Peyer's patch (tissue), 4 donors: ENCODE results near the gene SLC6A3. TPM values are rescaled to one million over a fixed set of nuclear protein-coding genes. Genes with fewer than 3 reads are reported as not detected.
A peak's percentile ranks its signal among the peaks of the same experiment; 100 is the strongest.
"Not testable (repeated sequence)": the region's sequence is repeated elsewhere in the genome, so short reads cannot be mapped to it uniquely, and the experiment has no call there.

Experiments
- DNase-seq, 3 donors: peaks; one replicate each; pipeline ENCODE4 v3.0.0-alpha.2; 2017 to 2019
- H3K27ac ChIP-seq, 4 donors: fragments of 200-600 bp; sonication (generic); one replicate each; pipeline ENCODE4 v1.5.1; 2016 to 2019
- H3K27me3 ChIP-seq, 2 donors: fragments of 200-600 bp; sonication (generic); one replicate each; pipeline ENCODE4 v1.5.1; 2019
- H3K36me3 ChIP-seq, 3 donors: fragments of 200-600 bp; sonication (generic); one replicate each; pipeline ENCODE4 v1.5.1; 2016 to 2019
- H3K4me1 ChIP-seq, 4 donors: fragments of 200-600 bp; sonication (generic); one replicate each; pipeline ENCODE4 v1.5.1; 2016 to 2019
- H3K4me3 ChIP-seq, 4 donors: fragments of 200-600 bp; sonication (generic); 1 replicate in 3 of 4; 2 replicates in 1 of 4; pipeline ENCODE4 v1.5.1; 2016 to 2019; ENCODE audit warnings: mild to moderate bottlenecking in 1 of 4
- H3K9me3 ChIP-seq, 4 donors: fragments of 200-600 bp; sonication (generic); one replicate each; pipeline ENCODE4 v1.5.1; 2016 to 2019; ENCODE audit warnings: mild to moderate bottlenecking in 1 of 4
- POLR2A ChIP-seq, 2 donors: fragments of 450-650 bp; IDR thresholded peaks; one replicate each; pipeline ENCODE4 v1.5.1; 2017; ENCODE audit warnings: antibody characterized with exemption in 2 of 2, mild to moderate bottlenecking in 2 of 2, moderate library complexity in 2 of 2
- total RNA-seq, 4 donors: library from RNA; depleted of rRNA; stranded (reverse); fragments of >200 nt; gene quantifications; one replicate each; pipeline ENCODE4 v1.1.0, GENCODE V29; 2016
- TF ChIP-seq, protein P1 (sequence below), 6 experiments: fragments of 450-650 bp in 4 of 6; fragments of 200-600 bp in 2 of 6; sonication (generic) in 1 of 6; IDR thresholded peaks; one replicate each; pipeline ENCODE4 v1.5.1; 2017 to 2019; ENCODE audit warnings: antibody characterized with exemption in 6 of 6, mild to moderate bottlenecking in 3 of 6, moderate library complexity in 1 of 6

Gene SLC6A3
- total RNA-seq, 4 donors from 2014 or later, result 0.40 to 0.70 TPM; not detected in 2

DNA sequence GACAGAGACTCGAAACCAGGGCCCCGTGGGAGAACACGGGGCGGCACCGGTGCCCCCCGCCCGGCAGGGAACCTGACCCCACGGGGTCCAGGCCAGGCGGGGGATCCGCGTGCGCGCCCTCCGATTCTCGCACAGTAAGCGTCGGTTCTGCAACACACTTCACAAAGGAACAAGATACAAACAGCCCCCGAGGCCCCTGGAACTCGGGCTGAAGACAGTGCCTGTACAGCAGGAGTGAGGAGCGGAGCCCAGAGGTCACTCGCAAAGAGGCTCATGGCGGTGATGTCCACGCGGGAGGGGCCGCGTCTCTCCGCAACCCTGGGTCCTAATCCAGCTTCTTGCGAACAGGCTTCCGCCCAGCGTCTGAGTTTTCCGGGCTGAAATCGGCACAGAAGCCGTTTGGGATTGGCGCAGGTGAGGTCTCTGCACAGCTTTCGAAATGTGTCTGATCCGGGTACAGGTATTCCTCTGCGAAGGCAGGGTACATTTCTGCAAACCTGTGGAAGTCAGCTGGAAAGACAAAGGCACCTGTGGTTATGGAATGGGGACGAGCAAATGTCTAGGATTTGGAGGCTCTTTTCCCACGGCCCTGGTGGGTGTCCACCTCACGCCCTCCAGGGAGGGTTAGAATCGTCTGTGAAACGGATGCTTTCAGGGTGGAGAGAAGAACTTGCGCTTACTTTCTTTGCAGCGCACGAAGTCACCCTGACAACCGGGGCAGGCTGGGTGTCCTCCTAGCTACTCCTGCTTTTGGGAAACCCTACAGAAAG lies 18.3 kb upstream of the SLC6A3 start:
- H3K9me3 ChIP-seq, result no peaks in the 10 kb centered on the region
- no peaks in the 10 kb centered on the region for H3K4me1 ChIP-seq
- TF ChIP-seq, protein P1, sequence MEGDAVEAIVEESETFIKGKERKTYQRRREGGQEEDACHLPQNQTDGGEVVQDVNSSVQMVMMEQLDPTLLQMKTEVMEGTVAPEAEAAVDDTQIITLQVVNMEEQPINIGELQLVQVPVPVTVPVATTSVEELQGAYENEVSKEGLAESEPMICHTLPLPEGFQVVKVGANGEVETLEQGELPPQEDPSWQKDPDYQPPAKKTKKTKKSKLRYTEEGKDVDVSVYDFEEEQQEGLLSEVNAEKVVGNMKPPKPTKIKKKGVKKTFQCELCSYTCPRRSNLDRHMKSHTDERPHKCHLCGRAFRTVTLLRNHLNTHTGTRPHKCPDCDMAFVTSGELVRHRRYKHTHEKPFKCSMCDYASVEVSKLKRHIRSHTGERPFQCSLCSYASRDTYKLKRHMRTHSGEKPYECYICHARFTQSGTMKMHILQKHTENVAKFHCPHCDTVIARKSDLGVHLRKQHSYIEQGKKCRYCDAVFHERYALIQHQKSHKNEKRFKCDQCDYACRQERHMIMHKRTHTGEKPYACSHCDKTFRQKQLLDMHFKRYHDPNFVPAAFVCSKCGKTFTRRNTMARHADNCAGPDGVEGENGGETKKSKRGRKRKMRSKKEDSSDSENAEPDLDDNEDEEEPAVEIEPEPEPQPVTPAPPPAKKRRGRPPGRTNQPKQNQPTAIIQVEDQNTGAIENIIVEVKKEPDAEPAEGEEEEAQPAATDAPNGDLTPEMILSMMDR (IDR thresholded peaks at IDR 0.05), result no peak
- no peak for TF ChIP-seq POLR2A (IDR thresholded peaks at IDR 0.05)
- H3K27ac ChIP-seq, result no peak overlapping the region
- DNase-seq, result peak in 2 of 3 donors; percentile 35 to 42
- peaks cover 0 to 26% (median 0%) of the 10 kb centered on the region in 3 donors for H3K36me3 ChIP-seq
- H3K27me3 ChIP-seq, result no peaks in the 10 kb centered on the region
- H3K4me3 ChIP-seq, result no peak overlapping the region

DNA sequence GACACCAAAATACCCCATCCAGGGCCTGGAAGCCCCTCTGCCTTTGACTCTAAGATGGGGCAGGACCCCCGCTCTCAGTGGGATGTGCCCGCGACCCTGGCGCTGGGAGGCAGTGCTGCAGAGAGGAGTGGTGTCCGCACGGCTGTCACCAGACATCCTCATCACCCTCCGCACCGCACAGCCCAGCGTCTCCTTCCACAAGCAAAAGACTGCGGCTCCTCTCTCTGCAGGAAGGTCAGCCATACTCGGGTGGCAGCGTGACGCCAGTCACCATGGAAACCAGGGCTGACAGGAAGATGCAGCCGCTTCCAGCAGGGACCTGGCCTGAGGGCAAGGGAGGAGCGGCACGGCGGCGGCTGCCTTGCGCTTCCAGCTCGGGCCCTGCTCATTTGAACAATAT lies 17.1 kb upstream of the SLC6A3 start:
- DNase-seq, result peak in 1 of 3 donors; percentile 40

DNA sequence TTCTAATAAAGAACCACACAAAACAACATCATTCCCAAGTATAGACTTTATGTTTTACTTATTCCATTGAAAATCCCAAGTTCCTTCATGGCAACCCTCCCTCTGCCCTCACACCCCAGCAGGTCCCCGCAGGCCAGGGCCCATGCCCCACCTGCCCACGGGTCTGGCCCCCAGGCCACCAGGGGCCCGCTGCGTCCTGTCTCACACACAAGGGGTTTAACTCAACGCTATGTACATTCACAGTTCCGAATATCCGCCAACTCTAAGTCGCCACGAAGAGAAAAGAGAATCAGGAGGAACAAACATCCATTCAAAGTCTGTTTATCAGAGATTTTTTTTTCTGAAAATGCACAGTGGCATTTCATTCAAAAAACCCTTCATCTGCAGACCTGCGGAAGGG lies 16.2 kb upstream of the SLC6A3 start:
- DNase-seq, result peak in 1 of 3 donors; percentile 39
- no peaks in the 10 kb centered on the region for H3K27me3 ChIP-seq
- H3K27ac ChIP-seq, result no peak overlapping the region
- H3K9me3 ChIP-seq, result peaks cover 0 to 4% (median 0%) of the 10 kb centered on the region in 4 donors
- TF ChIP-seq POLR2A (IDR thresholded peaks at IDR 0.05), result no peak
- TF ChIP-seq, protein P1 (IDR thresholded peaks at IDR 0.05), result no peak
- no peak overlapping the region for H3K4me3 ChIP-seq
- H3K4me1 ChIP-seq, result no peaks in the 10 kb centered on the region
- H3K36me3 ChIP-seq, result peaks cover 0 to 25% (median 0%) of the 10 kb centered on the region in 3 donors

More for the DNA sequence above, 17.1 kb upstream of the SLC6A3 start:
- H3K4me1 ChIP-seq, result no peaks in the 10 kb centered on the region
- H3K36me3 ChIP-seq, result peaks cover 0 to 26% (median 0%) of the 10 kb centered on the region in 3 donors
- H3K9me3 ChIP-seq, result peaks cover 0 to 2% (median 0%) of the 10 kb centered on the region in 4 donors
- H3K4me3 ChIP-seq, result no peak overlapping the region
- H3K27me3 ChIP-seq, result no peaks in the 10 kb centered on the region
- TF ChIP-seq POLR2A (IDR thresholded peaks at IDR 0.05), result no peak
- TF ChIP-seq, protein P1 (IDR thresholded peaks at IDR 0.05), result no peak
- no peak overlapping the region for H3K27ac ChIP-seq

DNA sequence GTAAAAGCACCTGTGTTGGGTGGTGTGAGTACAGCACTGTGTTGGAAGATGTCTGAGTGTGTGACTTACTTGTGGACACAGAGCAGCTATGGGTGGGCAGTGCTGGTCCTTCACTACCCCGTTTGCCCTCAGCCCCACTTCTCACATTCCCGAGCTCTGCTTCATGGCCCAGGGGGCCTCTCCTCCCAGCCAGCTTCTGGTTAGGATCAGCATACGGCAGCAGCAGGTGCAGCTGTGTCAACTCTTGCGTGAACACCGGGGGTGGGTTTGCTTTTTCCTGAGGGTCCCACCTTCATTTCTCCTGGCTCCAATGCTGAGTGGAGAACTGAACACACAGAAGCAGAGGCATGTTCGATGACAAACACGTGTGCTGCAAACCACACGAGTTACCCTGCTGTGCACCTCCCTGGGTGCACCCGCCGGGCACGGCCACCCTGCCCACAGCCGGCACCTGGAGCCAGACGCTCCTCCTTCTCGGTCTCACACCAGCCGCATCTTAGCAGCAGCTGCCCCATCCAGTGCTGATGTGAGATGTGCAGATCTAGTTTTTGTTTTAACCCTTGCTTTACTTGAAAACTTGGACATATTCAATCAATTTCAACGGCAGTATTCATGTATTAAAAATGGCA lies 14.9 kb upstream of the SLC6A3 start:
- DNase-seq, result peak in 1 of 3 donors; percentile 38
- H3K27ac ChIP-seq, result no peak overlapping the region
- no peaks in the 10 kb centered on the region for H3K4me1 ChIP-seq
- H3K9me3 ChIP-seq, result peaks cover 0 to 4% (median 0%) of the 10 kb centered on the region in 4 donors
- H3K36me3 ChIP-seq, result peaks cover 0 to 17% (median 0%) of the 10 kb centered on the region in 3 donors
- TF ChIP-seq POLR2A (IDR thresholded peaks at IDR 0.05), result no peak
- TF ChIP-seq, protein P1 (IDR thresholded peaks at IDR 0.05), result no peak
- H3K4me3 ChIP-seq, result no peak overlapping the region
- H3K27me3 ChIP-seq, result no peaks in the 10 kb centered on the region

DNA sequence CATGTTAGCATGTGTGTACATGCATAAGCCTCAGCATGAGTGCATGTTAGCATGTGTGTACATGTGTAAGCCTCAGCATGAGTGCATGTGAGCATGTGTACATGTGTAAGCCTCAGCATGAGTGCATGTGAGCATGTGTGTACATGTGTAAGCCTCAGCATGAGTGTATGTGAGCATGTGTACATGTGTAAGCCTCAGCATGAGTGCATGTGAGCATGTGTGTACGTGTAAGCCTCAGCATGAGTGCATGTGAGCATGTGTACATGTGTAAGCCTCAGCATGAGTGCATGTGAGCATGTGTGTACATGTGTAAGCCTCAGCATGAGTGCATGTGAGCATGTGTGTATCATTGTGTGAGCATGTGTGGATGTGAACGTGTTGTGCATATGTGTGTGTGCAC lies 14.2 kb upstream of the SLC6A3 start:
- H3K4me3 ChIP-seq, H3K4me1 ChIP-seq, H3K9me3 ChIP-seq, H3K27ac ChIP-seq, H3K27me3 ChIP-seq: not testable (repeated sequence)
- peaks cover 0 to 17% (median 0%) of the 10 kb centered on the region in 3 donors for H3K36me3 ChIP-seq
- DNase-seq, result peak in 1 of 3 donors; percentile 6

DNA sequence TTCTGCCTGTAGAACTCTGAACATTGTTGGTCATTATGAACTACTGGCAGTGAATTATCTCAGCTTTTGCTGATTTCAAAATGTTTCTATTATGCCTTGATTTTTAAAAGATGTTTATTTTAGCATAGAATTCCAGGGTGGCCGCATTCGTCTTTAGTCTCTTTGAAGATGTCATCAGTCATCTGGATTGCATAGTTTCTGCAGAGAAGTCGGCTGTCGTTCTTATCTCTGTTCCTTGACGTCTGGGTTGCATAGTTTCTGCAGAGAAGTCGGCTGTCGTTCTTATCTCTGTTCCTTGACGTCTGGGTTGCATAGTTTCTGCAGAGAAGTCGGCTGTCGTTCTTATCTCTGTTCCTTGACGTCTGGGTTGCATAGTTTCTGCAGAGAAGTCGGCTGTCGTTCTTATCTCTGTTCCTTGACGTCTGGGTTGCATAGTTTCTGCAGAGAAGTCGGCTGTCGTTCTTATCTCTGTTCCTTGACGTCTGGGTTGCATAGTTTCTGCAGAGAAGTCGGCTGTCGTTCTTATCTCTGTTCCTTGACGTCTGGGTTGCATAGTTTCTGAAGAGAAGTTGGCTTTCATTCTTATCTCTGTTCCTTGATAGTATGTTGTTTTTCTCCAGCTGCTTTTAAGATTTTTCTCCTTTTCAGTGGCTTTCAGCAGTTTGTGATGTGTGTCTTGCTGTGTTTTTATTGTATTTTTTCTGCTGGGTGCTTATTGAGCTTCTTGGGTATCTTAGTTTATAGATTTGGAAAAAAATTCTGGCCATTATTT lies 11.1 kb upstream of the SLC6A3 start:
- DNase-seq, H3K27me3 ChIP-seq: not testable (repeated sequence)

More for the DNA sequence above, 11.1 kb upstream of the SLC6A3 start:
- H3K36me3 ChIP-seq, H3K27ac ChIP-seq, H3K9me3 ChIP-seq, H3K4me3 ChIP-seq, H3K4me1 ChIP-seq: not testable (repeated sequence)
